ENCODE results near the gene CD47. TPM values are rescaled to one million over a fixed set of nuclear protein-coding genes. Genes with fewer than 3 reads are reported as not detected.
A peak's percentile ranks its signal among the peaks of the same experiment; 100 is the strongest.

Gene CD47
- total RNA-seq, 1 donor from 2014 or later, result 46.2 TPM

DNA sequence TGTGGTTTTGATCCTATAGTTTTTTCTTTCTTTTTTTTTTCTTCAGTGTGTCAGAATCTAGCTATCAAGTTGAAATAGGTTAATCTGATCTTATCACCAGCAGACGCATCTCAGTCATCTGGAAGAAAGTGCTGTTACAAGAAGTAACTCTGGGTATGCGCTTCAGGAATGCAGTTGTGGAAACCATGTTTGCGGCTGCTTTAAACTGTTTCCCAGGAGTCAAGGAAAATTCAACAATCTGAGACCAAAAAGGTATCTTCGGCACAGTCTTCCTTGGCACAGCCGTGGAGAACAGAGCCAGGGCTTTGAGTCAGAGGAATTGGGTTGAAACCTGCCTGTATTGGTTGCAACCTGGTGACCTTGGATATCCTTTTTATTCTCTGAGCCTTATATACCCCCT, 59.9 kb downstream of the CD47 start:
- DNase-seq, result no peak
- intact Hi-C loops (cut with DNase I), result no loop called here
- no peak for ATAC-seq (ENCODE audit: poor library complexity)

GRCh38 chr3:108029466-108029865, 61.4 kb downstream of the CD47 start:
- intact Hi-C loops (cut with DNase I), result no loop called here
- no peak for ATAC-seq (ENCODE audit: poor library complexity)
- DNase-seq, result no peak

- DNase-seq (no peak), ATAC-seq (ENCODE audit: poor library complexity) (no peak)
- intact Hi-C loops (cut with DNase I), result no loop called here
Observed at GRCh38 chr3:108028896-108029295, 61.9 kb downstream of the CD47 start.

DNA sequence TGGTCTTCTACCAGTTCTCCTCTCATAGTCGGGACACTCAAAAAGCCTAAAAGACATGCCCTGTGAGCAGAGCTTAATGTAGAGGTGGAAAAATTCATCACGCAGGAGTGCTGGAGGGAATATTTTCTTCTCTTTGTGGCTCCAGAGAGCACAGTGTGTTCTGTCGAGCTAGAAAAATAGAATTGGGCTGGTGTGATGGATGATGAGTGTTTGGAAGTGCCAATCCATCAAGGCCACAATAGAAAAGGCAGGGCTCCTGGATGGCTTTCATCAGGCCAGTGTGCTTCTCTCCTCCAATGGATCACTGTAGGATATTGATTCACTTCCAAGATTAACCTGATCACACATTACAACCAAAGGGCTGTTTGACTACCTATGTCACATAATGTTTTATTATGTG, 65.7 kb downstream of the CD47 start:
- ATAC-seq (ENCODE audit: poor library complexity) (no peak), DNase-seq (no peak)
- intact Hi-C loops (cut with DNase I), result no loop called here

DNA sequence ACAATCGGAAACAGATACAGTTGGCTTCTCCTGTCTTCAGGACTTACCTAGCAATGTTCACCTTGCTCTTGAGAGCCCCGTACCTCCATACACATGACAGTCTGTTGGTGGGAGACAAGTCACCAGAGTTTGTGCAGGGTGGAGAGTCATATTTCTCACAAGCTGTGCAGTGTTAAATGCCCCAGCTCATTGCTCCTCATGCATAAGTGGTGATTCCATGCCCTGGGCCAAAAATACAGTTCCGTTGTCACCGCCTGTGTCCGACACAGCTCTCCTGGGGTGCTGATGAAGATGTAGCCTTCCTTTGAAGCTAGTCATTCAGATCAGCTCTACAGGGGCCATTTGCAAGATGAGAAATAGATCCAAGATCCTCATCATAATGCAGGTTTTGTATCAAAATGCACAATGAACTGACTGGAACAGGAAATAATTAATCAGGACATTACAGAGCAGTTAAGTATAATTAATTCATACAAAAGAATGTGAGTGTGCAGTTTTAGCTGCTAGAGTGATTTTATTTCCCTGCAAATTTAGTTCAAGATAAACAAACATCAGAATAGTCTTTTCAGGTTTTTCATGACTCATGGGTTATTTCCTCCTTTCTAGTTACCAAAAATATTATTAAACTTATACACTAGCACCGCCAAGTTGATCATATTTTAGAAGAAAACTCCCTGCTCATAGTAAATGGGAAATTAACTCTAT, 66.5 kb downstream of the CD47 start:
- peak; percentile 52 for ATAC-seq (ENCODE audit: poor library complexity)
- intact Hi-C loops (cut with DNase I), result no loop called here
- DNase-seq, result no peak

GRCh38 chr3:108022256-108023150, 68.3 kb downstream of the CD47 start:
- ATAC-seq (ENCODE audit: poor library complexity) (peak; percentile 87), DNase-seq (peak; percentile 58)
- intact Hi-C loops (cut with DNase I), result no loop called here

DNA sequence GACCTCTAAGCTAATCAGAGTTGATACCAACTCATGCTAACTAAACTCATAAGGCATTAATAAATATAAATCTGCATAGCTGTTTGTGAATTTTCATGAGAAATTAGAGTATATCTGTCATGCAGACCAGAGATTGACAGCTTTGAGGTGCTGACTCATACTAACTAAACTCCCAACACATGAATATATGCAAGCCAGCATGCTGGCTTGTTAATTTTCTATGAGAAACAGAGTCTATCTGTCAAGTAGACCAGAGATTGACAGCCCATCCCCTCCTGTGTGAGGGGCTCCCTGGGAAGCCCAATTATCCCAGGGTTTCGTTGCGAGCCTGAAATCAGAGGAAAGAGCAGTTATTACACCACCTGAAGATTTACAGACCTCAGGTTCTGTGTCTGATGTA, 69.3 kb downstream of the CD47 start:
- ATAC-seq (ENCODE audit: poor library complexity), result no peak
- intact Hi-C loops (cut with DNase I), result no loop called here
- no peak for DNase-seq

DNA sequence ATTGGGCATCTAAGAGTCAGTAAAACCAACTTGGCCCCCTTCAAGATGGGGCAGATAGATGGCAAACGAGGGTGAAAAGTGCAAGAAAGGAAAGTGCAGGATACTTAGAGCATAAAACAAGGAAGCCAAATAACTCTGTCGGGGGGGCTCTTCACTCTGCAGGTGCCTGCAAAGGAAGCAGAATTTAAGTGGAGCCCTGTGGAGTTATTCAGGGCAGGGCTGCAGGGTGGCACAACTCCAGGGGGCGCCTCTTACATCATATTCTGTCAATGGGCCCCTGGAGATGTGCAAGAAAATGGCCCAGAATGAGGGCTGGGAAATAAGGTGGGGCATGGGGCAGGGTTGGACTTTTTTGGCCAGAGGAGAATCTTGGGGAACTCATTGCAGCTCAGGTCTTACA, 69.7 kb downstream of the CD47 start:
- DNase-seq (no peak), ATAC-seq (ENCODE audit: poor library complexity) (no peak)
- intact Hi-C loops (cut with DNase I), result no loop called here

DNA sequence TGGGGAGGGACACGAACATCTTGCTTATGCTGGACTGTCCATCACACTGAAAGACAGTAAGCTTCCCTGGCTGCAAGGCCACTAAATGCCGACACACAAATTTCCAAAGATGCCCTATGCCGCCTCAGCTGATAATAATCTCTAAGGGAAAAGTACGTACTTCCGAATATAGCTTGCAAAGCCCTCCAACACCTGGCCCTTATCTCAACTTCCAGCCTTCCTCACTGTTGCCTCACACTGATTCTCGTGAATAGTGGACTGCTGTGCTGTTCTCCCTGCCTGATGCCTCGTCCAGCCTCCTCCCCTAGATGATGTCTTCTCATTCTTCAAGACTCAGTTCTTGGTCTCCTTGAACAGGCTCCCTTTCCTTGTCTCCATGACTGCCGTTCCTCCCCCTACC, 72.3 kb downstream of the CD47 start:
- DNase-seq, result no peak
- intact Hi-C loops (cut with DNase I), result no loop called here
- no peak for ATAC-seq (ENCODE audit: poor library complexity)

DNA sequence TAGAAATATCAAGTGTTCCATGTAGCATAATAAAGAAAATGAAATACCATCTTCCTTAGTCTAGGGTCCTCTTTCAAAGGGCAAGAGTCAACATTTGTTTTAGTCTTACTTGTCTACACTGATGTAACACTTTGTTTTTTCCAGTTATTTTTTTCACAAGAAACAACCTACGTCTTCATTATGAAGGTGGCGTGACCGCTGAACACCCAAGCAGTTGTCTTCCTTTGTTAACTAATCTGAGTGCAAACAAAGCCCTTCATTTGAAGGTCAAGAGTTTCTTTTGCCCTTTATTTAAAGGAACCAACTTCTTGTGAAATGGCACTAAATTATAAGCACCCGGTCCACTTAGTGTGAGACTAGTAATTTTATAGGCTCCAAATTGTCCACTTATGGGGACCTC, 73.2 kb downstream of the CD47 start:
- intact Hi-C loops (cut with DNase I), result no loop called here
- DNase-seq, result no peak
- no peak for ATAC-seq (ENCODE audit: poor library complexity)

DNA sequence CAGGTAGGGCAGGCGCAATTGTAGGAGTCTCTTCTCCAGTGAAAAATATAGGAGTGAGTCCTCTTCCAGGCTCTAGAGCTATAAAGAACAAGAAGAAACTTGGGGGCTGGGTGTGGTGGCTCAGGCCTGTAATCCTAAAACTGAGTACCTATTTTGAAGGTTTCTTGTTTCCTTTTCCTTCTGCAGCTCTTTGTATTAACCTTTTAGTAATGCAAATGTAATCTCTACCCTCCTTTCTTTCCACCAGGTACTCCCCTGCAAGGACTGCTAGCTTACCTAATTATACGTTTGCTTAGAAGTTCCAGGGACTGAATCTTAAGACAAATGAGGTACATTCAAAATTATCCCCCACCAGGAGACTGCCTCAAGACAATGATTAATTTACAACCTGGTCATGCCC, 75.9 kb downstream of the CD47 start:
- ATAC-seq (ENCODE audit: poor library complexity) (no peak), DNase-seq (no peak)
- intact Hi-C loops (cut with DNase I), result no loop called here

DNA sequence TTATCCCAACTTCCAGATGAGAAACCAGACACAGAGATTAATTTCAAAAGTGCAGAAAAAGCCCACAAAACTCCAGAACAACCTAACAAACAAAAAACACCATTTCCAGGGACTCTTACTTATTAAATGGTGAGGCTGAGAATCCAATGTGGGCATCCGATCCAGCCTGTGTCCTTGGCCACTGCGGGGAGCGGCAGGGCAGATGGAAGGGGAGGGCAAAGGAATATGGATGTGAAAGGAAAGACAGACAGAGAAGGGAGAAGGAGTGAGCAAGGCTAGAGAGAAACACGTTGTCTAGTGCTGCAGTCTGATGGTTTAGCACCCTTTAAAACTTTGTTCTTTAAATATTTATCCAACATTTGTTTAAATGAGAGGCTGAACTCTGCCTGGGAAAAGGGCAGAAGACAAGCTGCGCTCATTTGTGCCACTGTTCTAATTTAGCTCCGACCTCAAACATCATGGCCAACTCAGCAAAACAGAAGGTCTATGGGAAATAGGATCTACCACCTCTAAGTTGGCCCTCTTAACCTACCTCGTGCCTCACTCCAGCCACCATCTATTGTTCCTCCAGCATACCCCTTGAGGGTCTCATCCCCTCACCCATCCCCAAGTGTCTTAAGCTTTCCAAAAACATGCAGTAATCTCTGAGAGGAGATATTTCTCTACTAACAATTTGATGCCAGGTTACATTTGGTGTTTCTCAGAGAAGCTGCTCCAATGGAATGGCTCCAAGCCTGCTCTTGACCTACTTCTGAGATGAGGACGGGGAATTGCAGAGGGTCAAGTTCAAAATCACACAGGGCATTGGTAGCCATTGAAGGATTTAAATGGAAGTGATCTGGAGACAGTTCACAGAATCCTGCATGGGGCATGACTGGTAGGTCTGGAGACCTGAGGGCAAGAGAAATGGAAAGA, 77.4 kb downstream of the CD47 start:
- ATAC-seq (ENCODE audit: poor library complexity) (no peak), DNase-seq (no peak)
- intact Hi-C loops (cut with DNase I), result no loop called here

GRCh38 chr3:108012304-108012703, 78.5 kb downstream of the CD47 start:
- ATAC-seq (ENCODE audit: poor library complexity) (no peak), DNase-seq (no peak)
- intact Hi-C loops (cut with DNase I), result no loop called here

DNA sequence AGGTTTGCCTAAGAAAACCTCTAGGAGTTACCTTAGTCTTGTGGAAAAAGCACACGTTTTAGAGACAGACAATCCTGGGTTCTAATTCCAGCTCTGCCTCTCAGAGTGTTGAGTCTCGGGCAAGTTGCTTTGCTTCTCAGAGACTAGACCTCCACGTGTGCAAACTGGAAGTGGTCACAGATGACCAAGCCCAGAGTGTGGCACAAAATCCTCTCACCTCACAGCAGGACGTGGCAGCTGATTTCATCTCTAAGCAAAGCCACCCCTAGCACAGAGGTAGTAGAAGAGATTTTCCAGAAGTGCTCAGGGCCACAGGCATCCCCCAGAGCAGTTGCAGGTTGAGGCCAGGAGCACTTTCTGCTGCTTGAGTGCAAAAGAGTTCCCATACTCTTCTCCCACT, 79.2 kb downstream of the CD47 start:
- intact Hi-C loops (cut with DNase I), result no loop called here
- ATAC-seq (ENCODE audit: poor library complexity) (no peak), DNase-seq (no peak)

- no peak for DNase-seq
- intact Hi-C loops (cut with DNase I), result no loop called here
- no peak for ATAC-seq (ENCODE audit: poor library complexity)
Observed at GRCh38 chr3:108008931-108009639, 81.7 kb downstream of the CD47 start.

DNA sequence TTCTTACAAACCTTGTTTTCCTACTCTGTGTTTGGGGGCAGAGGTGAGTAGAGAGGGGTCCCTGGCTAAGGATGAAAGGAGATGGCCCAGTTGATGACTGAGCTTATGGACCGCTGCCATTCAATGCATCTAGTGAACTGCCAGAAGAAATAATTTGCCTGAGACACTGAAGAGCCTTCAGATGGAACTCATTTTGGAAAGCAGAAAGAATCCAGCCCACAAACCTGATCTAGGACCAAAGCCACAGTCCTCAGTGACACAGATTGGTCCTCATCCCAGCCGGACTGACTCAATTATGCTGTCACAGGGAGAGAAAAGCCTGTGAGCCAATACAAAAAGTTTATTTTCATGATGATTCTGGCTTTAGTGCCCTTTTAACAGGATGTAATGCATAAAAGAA, 82.7 kb downstream of the CD47 start:
- ATAC-seq (ENCODE audit: poor library complexity), result no peak
- no peak for DNase-seq
- intact Hi-C loops (cut with DNase I), result no loop called here

DNA sequence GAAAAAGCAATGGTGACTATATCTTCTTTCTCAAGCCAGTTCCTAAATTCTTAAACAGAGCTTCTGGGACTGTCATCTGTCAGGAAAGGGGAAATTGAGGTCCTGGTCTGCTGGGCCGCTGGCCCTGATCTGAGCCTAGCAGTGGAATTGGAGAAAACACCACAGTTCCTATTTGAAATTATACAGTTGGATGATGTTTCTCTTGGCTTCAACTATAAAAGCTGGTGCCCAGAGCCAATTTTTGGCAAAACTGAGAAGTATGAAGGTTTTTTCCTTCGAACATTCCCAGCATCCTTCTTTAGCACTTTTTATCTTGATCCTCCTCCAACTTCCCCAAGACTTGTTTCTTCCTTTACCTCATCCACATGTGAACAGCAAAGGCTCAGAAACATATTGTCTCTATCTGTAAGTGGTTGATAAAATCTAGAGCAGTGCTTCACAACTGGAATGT, 83.9 kb downstream of the CD47 start:
- intact Hi-C loops (cut with DNase I), result no loop called here
- peak; percentile 8 for ATAC-seq (ENCODE audit: poor library complexity)
- DNase-seq, result no peak

GRCh38 chr3:108006077-108006771, 84.6 kb downstream of the CD47 start:
- DNase-seq, result peak; percentile 70
- intact Hi-C loops (cut with DNase I), result no loop called here

More at GRCh38 chr3:108006077-108006771, 84.6 kb downstream of the CD47 start:
- peak; percentile 92 for ATAC-seq (ENCODE audit: poor library complexity)

All from Right ventricle myocardium superior (tissue), 1 donor.